A549 (cell line): ENCODE results near the gene NEGR1.

Experiments
- CEBPB ChIP-seq, 2 experiments: fragments of >200 bp in 1 of 2; sonication (Bioruptor Twin) in 1 of 2; formaldehyde crosslinking in 1 of 2; IDR thresholded peaks; 2 replicates each; pipeline ENCODE4 v1.6.1; 2012 to 2016
- CHD4 ChIP-seq: fragments of 200-600 bp; sonication (generic); IDR thresholded peaks from 2 replicates; pipeline ENCODE4 v1.6.1; 2016; ENCODE audit warnings: antibody characterized with exemption, mild to moderate bottlenecking, borderline replicate concordance
- CTCF ChIP-seq: fragments of >200 bp; sonication (Bioruptor Twin); formaldehyde crosslinking; IDR thresholded peaks from 3 replicates; pipeline ENCODE4 v1.5.1; 2016
- KDM1A ChIP-seq: fragments of 200-600 bp; sonication (generic); IDR thresholded peaks from 2 replicates; pipeline ENCODE4 v1.6.1; 2016; ENCODE audit warnings: low read depth, mild to moderate bottlenecking
- MAX ChIP-seq: IDR thresholded peaks from 2 replicates; pipeline ENCODE4 v1.6.1; 2012
- NFE2L2 ChIP-seq: fragments of 150-350 bp; conservative IDR thresholded peaks from 2 replicates; pipeline ENCODE4 v1.6.1; 2014; ENCODE audit warnings: low read length
- NPAS2 ChIP-seq: fragments of 250-450 bp; sonication (Bioruptor Pico); IDR thresholded peaks from 2 replicates; pipeline ENCODE4 v1.8.0; 2022; ENCODE audit warnings: mild to moderate bottlenecking, moderate library complexity, borderline replicate concordance
- POLR2A ChIP-seq: IDR thresholded peaks from 2 replicates; pipeline ENCODE4 v1.6.1; 2012; ENCODE audit warnings: mild to moderate bottlenecking, low read length
- REST ChIP-seq: fragments of 200-600 bp; sonication (generic); IDR thresholded peaks from 2 replicates; pipeline ENCODE4 v1.6.1; 2016; ENCODE audit warnings: antibody characterized with exemption, mild to moderate bottlenecking, moderate library complexity
- RNF2 ChIP-seq: fragments of 200-600 bp; sonication (generic); IDR thresholded peaks from 2 replicates; pipeline ENCODE4 v1.6.1; 2016; ENCODE audit warnings: low read depth, mild to moderate bottlenecking, antibody characterized with exemption, moderate library complexity, borderline replicate concordance
- USF2 ChIP-seq: fragments of 450-650 bp; IDR thresholded peaks from 2 replicates; pipeline ENCODE4 v1.6.1; 2014; ENCODE audit warnings: antibody characterized with exemption

GRCh38 chr1:71914626-71915025 is 367.7 kb downstream of the NEGR1 start:
- TF ChIP-seq CTCF (no peak), KDM1A (no peak), NFE2L2 (no peak), CEBPB (IDR thresholded peaks at IDR 0.05) (no peak), RNF2 (no peak), REST (no peak), MAX (no peak), NPAS2 (no peak), USF2 (no peak), POLR2A (no peak), CHD4 (no peak)
